ENCODE measurements around the gene ZFAND2B. TPM values are rescaled to one million over a fixed set of nuclear protein-coding genes. Genes with fewer than 3 reads are reported as not detected.
"Not testable (repeated sequence)": the region's sequence is repeated elsewhere in the genome, so short reads cannot be mapped to it uniquely, and the experiment has no call there.

The ZFAND2B gene
- total RNA-seq, 3 donors from 2014 or later: 27.0 to 35.3 (median 31.7) TPM

GRCh38 chr2:219253753-219254589 is 47.4 kb downstream of the ZFAND2B start, which contains the start of gene TUBA4A:
Gene TUBA4A, minus strand, starts transcription at chr2:219253918. Its CDS starts 60 bp downstream, at chr2:219253858.
- no peaks in the 10 kb centered on the region for H3K27me3 Mint-ChIP-seq (ENCODE audit: low read depth)

GRCh38 chr2:219254590-219255201 is 48.1 kb downstream of the ZFAND2B start:
- Mint-ChIP-seq H3K27me3 (ENCODE audit: low read depth) (no peaks in the 10 kb centered on the region), H3K4me3 (peak overlapping the region; percentile 86)

More at GRCh38 chr2:219253753-219254589, 47.4 kb downstream of the ZFAND2B start, which contains the start of gene TUBA4A:
- Mint-ChIP-seq H3K4me1 (ENCODE audit: low read depth) (peaks cover 50% of the 10 kb centered on the region), H3K9me3 (no peaks in the 10 kb centered on the region), H3K36me3 (ENCODE audit: insufficient read depth) (peaks cover 23% of the 10 kb centered on the region), H3K4me3 (peak within 1 kb of the TSS; percentile 86)
- ATAC-seq: peak; percentile 78 to 82
- DNase-seq: peak; percentile 89

GRCh38 chr2:219258942-219259341 is 52.4 kb downstream of the ZFAND2B start:
- H3K27me3 Mint-ChIP-seq (ENCODE audit: low read depth); H3K9me3 Mint-ChIP-seq; ATAC-seq; H3K36me3 Mint-ChIP-seq (ENCODE audit: insufficient read depth); H3K4me3 Mint-ChIP-seq; DNase-seq: not testable (repeated sequence)
- peaks cover 14% of the 10 kb centered on the region for H3K4me1 Mint-ChIP-seq (ENCODE audit: low read depth)

More at GRCh38 chr2:219254590-219255201, 48.1 kb downstream of the ZFAND2B start:
- ATAC-seq (peak; percentile 51 to 60), DNase-seq (peak; percentile 37)
- H3K9me3 Mint-ChIP-seq: no peaks in the 10 kb centered on the region
- H3K4me1 Mint-ChIP-seq (ENCODE audit: low read depth): peaks cover 43% of the 10 kb centered on the region
- H3K36me3 Mint-ChIP-seq (ENCODE audit: insufficient read depth): peaks cover 20% of the 10 kb centered on the region

Other genes starting within 250 kb of the ZFAND2B start
- gene CDK5R2, start 247.1 kb upstream of the ZFAND2B start, total RNA-seq: not detected
- gene FEV, start 221.6 kb upstream of the ZFAND2B start, total RNA-seq: not detected
- not detected for gene CRYBA2, start 213.4 kb upstream of the ZFAND2B start, total RNA-seq
- gene CFAP65, start 165.3 kb upstream of the ZFAND2B start, total RNA-seq: not detected
- under 1 TPM in 1 of 3 donors, not detected in 2; 0.28 TPM for gene IHH, start 145.9 kb upstream of the ZFAND2B start, total RNA-seq
- gene NHEJ1, start 46.0 kb upstream of the ZFAND2B start, total RNA-seq: 10 to 100 TPM; 26.5 to 33.3 (median 30.1) TPM
- gene SLC23A3, start 36.8 kb upstream of the ZFAND2B start, total RNA-seq: under 1 TPM; 0.71 to 0.89 (median 0.84) TPM
- gene CNPPD1, start 29.9 kb upstream of the ZFAND2B start, total RNA-seq: 10 to 100 TPM; 66.8 to 78.9 (median 72.7) TPM
- 10 to 100 TPM; 55.0 to 63.1 (median 62.7) TPM for gene RETREG2, start 28.5 kb upstream of the ZFAND2B start, total RNA-seq
- 10 to 100 TPM; 14.8 to 17.2 (median 15.4) TPM for gene ABCB6, start 12.2 kb downstream of the ZFAND2B start, total RNA-seq
- gene ATG9A, start 22.9 kb downstream of the ZFAND2B start, total RNA-seq: 10 to 100 TPM; 29.7 to 31.4 (median 31.4) TPM
- 10 to 100 TPM; 40.8 to 52.1 (median 45.5) TPM for gene ANKZF1, start 23.0 kb downstream of the ZFAND2B start, total RNA-seq
- gene GLB1L, start 38.7 kb downstream of the ZFAND2B start, total RNA-seq: 1 to 10 TPM; 2.3 to 3.2 (median 3.0) TPM
- gene STK16, start 38.7 kb downstream of the ZFAND2B start, total RNA-seq: 10 to 100 TPM; 19.1 to 21.3 (median 21.0) TPM
- gene TUBA4B, start 46.5 kb downstream of the ZFAND2B start, total RNA-seq: not detected
- 100 to 1,000 TPM; 167 to 201 (median 190) TPM for gene TUBA4A, start 47.1 kb downstream of the ZFAND2B start, total RNA-seq
- gene DNAJB2, start 72.6 kb downstream of the ZFAND2B start, total RNA-seq: 10 to 100 TPM; 28.2 to 33.9 (median 30.9) TPM
- under 1 TPM in 1 of 3 donors, not detected in 2; 0.19 TPM for gene PTPRN, start 102.6 kb downstream of the ZFAND2B start, total RNA-seq
- not detected for gene RESP18, start 126.0 kb downstream of the ZFAND2B start, total RNA-seq
- 100 to 1,000 TPM; 187 to 222 (median 221) TPM for gene DNPEP, start 181.1 kb downstream of the ZFAND2B start, total RNA-seq
- gene DES, start 211.6 kb downstream of the ZFAND2B start, total RNA-seq: under 1 TPM; 0.49 to 0.61 (median 0.58) TPM
- 1 to 10 TPM in 1 of 3 donors, under 1 TPM in 2; 0.74 to 2.1 (median 0.79) TPM for gene SPEG, start 228.1 kb downstream of the ZFAND2B start, total RNA-seq

Measured in activated T-cell treated with anti-CD3 and anti-CD28 coated beads, Interleukin-2, amount 50 U/mL, for 4 hours (primary cell).